ENCODE results near the gene ZNF625.

ZNF625 gene

GRCh38 chr19:12156223-12157058, at the start of gene ZNF625:
Gene ZNF625 (minus strand): TSS chr19:12156734. CDS start chr19:12156558, 176 bp downstream.
- DNase-seq = peak; percentile 20

DNA sequence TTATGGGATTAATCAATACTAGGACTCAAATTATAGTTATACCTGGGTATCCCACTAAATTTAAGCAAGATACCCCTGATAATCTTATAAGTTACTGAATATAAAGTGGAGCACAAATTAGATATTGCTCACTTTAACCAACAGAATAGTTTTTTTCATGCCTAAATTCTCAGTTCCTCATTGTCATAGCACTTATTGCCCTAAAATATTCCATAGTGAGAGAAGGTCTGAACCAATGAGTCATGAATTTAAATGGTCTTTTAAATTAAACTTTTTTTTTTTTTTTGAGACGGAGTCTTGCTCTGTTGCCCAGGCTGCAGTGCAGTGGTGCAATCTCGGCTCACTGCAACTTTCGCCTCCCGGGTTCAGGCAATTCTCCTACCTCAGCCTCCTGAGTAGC, 48.8 kb upstream of the ZNF625 start:
- no peak for DNase-seq

DNA sequence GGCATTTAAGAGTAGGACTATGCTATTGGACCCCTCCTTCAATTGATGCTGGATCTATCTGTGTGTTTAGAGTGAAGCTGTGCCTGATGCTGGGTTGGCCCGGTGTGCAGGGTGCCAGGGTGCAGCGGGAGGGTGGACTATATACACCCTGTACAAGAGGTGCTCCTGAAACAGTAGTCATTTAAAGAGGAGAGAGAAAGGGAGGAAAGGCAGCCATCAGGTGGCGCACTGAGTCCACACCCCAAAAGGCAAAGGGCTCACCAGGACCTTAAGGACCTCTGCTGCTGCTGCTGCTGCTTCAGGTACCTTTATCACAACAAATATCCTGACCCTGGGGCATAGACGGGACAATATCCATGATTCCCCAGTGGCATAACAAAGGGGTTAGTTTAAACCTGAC, 45.7 kb upstream of the ZNF625 start:
- DNase-seq = no peak

DNA sequence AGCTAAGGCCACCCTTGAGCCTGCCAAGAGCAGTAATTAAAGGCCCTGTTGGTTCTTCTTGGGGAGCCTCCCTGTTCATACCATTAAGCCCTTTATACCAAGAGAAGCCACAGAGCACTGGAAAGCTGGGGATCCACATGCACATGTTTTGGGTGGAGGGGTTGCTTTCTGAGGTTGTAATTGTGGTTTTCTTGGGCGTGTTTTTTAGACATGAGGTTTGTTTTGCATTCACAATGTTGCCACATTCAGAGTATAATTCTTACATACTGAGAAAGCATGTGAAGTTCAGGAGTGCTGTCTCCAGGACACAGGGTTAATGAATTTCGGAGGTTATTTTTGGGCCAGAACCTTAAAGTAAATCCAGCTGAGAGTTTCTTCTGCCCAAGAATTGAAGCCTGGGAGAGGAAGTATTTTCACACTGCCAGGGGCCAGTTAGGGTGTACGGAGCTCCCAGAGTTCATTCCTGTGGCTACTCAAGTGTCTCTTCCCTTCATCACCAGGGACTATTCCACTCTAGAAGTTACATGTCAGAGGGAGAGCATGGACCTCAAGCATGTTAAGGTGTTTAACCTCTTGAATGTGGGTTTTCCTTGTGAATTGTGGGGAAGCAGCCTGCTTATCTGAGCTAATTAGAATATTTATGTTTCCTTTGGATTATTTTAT, 43.4 kb upstream of the ZNF625 start:
- no peak for DNase-seq

- DNase-seq = no peak
Measured at GRCh38 chr19:12198136-12198535, 41.6 kb upstream of the ZNF625 start.

DNA sequence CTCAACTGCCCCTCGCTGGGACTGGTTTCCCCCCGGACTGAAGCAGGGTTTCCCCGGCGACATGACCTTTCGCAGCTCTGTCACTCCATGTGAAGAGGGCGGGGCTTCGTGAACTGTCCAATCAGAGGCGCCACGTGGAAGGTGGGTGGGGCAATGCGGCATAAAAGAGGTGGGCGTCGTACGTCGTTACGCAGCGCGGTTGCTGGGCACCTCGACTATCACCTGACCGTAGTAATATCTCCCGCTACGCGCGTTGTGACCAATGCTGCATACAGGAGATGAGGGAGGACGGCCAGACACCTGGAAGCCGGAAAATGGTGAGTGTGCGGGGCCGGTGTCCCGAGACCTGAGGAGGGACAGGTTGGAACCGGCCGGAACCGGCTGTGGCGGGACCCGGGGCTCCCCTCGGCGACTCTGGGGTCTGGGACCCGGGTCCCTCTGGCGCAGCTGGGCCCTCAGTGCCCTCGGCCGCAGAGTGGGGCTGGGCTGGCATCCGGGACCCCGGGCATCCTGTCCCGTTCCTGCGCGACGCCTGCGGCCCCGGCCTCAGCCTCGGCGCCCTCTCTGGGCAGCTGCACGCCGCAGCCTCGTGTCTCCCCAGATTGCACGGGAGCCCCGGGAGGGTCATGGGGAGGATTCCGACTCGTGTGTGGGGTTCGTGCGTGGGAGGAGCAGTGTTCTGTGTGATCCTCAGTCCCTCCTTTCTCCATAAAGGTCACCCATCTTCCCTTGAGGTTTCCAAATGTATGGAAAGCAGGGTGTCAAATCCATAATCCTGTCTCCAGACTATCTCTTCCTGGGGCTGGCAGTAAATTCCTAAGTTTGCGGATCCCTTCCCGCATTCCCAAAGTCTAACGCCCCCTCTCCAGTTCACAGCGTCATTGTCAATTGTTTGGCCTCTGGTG, 38.5 kb upstream of the ZNF625 start:
- DNase-seq = no peak

DNA sequence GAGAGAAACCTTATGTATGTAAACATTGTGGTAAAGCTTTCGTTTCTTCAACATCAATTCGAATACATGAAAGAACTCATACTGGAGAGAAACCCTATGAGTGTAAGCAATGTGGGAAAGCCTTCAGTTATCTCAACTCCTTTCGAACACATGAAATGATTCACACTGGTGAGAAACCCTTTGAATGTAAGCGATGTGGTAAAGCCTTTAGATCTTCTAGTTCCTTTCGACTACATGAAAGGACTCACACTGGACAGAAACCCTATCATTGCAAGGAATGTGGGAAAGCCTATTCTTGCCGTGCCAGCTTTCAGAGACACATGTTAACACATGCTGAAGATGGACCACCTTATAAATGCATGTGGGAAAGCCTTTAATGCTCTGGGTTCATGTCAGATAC, 31.1 kb upstream of the ZNF625 start:
- DNase-seq = no peak

DNA sequence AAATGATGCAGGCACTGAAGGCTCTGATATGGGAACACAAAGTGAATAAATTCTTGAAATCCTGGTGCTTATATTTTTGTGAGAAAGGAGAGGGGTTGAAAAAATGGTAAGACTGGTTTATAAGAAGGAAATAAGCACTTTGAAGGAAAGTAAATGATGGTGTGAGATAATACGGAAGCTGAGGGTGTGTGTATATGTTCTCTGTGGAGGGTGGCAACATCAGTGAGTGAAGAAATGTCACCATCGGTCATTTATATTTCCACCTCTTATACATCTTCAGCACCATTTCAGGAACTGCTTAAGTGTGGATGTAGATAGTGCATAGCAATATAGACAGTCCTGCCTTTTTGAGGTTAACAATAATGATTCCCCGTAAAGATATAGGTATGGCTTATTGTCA, 23.8 kb upstream of the ZNF625 start:
- DNase-seq = no peak

DNA sequence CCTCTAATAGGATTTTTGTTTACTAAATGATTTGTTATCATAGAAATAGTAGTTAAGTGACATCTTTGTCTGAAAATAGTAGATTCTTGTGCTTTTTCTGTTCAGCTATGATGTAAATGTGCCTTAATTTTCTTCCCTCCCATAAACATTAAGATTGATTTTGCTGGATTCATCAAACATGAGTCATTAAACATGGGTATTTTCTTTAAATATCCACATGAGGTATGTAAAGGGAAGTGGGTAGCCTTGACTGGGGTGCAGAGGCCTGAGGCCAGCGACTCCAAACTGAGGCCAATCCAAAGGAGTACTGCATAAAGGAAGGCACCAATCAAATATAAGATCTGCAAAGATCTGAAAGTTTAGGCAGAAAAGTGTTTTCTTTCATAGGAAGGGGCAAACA, 10.1 kb upstream of the ZNF625 start:
- DNase-seq = no peak

DNA sequence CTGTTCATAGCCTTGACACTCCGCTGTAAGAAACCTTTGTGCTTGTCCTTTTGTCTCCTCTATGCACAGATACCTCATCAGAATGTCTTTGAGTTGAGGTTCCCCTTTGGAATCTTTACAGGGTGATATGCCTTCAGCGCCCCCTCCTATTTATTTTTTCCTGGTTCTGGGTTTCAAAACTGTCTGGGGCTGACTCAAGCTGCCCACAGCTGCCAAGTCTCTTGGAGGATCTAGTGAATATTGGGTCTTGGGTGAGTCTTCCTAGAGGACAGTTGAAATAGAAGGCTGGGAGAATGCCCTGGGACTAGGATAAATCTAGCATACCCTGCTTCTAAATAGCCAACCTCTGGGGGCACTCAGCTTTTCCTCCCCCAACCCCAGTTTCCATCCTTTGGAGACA, 7.3 kb upstream of the ZNF625 start:
- DNase-seq = no peak

- DNase-seq = peak; percentile 77
Measured at GRCh38 chr19:12162882-12163806, 6.6 kb upstream of the ZNF625 start, which contains the start of gene ZNF136. Gene ZNF136 (plus strand): TSS chr19:12163096. CDS start chr19:12163204, 108 bp downstream.

- DNase-seq = no peak
Measured at GRCh38 chr19:12162513-12162881, 6.0 kb upstream of the ZNF625 start.

- DNase-seq = no peak
Measured at GRCh38 chr19:12159773-12160414, 3.4 kb upstream of the ZNF625 start.

GRCh38 chr19:12155324-12155860, 1.1 kb downstream of the ZNF625 start:
- no peak for DNase-seq

DNA sequence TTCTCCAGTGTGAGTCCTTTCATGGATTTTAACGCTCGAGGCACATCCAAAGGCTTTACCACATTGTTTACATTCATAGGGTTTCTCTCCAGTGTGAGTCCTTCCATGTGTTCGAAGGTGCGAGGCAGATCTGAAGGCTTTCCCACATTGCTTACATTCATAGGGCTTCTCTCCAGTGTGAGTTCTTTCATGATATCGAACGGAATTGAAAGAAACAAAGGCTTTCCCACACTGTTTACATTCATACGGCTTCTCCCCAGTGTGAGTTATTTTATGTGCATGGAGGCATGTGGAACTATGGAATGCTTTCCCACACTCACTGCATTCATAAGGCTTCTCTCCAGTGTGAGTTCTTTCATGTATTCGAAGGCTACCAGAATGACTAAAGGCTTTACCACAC, 11.2 kb downstream of the ZNF625 start:
- no peak for DNase-seq

- no peak for DNase-seq
Measured at GRCh38 chr19:12141405-12141736, 15.2 kb downstream of the ZNF625 start.

DNA sequence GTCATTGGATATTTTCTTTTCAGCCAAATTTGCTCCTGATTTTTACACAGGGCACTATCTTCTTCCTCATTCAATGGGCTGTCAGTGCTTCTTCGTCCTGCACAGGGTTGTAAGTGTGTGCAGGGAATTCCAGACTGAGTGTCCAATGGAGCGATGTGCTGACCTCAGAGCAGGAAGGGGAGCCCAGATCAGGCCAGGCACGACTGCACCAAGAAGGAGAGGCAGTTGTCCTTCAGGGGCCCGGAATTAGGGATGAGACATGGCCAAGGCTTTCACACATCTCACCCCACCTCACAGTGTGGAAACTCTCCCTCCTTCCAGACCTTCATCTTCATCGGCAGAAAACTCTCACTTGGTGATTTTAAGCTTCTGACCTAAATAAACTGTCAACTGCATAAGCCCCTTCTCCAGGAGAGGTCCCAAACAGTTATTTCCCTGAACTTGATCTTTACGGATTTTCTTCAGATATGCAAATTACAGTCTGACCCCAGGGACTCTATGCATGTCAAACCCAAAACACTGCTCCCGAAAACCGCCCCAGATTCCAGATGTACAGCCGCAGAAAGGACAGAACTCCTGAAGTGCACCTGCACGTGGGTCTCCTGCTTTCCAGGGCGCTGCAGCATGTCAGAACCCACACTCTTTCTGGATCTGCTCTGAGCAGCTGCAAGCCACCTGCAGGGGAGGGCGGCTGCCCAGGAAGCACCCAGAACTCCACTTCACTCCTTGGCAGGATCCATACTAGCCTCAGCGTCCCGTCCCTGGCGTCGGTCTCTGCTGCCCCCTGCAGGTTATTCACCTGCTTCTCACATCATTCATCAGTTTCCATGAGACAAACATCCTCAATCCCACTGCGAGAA, 15.8 kb downstream of the ZNF625 start:
- no peak for DNase-seq

- no peak for DNase-seq
Measured at GRCh38 chr19:12139885-12140544, 16.5 kb downstream of the ZNF625 start, which contains the start of gene ZNF20. Gene ZNF20 (minus strand): TSS chr19:12140350. CDS start chr19:12140182, 168 bp downstream.

- no peak for DNase-seq
Measured at GRCh38 chr19:12139269-12139668, 17.3 kb downstream of the ZNF625 start.

Measured in NCI-H1694 treated with DMSO at 0.1 percent for 48 hours (cell line).